ENCODE data around the gene TTC12.

DNA sequence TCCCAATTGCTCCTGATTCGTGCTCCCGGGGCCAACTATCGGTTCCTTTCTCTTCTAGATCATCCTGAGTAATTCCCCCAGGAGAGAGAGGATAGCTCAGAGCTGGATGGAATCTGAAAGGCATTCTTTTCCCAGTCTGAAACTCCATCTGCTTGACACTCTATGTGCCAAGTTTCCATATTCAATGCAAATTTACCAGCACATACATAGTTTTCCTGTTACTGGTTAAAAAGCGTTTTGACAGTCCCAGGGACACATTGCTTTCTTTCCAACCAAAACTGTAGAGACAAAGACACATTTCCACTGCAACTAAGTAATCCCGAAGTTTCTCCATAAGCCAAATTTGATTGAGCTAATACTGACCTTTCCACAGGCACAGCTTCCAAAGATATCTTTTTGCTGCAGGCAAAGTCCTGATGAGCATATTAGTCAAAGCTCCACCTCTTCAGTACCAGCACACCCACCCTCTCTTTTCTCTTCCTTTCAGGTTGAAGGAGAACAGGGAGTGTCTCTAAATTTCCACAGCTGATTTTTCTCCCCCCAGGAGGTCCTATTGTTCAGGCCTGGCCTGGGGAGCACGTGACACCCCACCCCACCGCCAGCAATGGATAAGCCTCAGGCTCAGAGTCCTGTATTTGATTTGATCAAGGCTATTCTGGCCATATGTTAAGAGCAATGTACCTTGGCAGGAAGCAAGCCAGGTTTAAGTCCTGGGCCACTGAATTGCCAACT lies 63.5 kb downstream of the TTC12 start:
- TF ChIP-seq, protein P1, sequence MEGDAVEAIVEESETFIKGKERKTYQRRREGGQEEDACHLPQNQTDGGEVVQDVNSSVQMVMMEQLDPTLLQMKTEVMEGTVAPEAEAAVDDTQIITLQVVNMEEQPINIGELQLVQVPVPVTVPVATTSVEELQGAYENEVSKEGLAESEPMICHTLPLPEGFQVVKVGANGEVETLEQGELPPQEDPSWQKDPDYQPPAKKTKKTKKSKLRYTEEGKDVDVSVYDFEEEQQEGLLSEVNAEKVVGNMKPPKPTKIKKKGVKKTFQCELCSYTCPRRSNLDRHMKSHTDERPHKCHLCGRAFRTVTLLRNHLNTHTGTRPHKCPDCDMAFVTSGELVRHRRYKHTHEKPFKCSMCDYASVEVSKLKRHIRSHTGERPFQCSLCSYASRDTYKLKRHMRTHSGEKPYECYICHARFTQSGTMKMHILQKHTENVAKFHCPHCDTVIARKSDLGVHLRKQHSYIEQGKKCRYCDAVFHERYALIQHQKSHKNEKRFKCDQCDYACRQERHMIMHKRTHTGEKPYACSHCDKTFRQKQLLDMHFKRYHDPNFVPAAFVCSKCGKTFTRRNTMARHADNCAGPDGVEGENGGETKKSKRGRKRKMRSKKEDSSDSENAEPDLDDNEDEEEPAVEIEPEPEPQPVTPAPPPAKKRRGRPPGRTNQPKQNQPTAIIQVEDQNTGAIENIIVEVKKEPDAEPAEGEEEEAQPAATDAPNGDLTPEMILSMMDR (IDR thresholded peaks at IDR 0.05), result no peak
- no peak for TF ChIP-seq EZH2 (IDR thresholded peaks at IDR 0.05; ENCODE audit: borderline replicate concordance, insufficient read depth, low read depth, low read length, poor library complexity, severe bottlenecking)

All from B cell (primary cell).